ENCODE measurements around the gene BPIFB1.

DNA sequence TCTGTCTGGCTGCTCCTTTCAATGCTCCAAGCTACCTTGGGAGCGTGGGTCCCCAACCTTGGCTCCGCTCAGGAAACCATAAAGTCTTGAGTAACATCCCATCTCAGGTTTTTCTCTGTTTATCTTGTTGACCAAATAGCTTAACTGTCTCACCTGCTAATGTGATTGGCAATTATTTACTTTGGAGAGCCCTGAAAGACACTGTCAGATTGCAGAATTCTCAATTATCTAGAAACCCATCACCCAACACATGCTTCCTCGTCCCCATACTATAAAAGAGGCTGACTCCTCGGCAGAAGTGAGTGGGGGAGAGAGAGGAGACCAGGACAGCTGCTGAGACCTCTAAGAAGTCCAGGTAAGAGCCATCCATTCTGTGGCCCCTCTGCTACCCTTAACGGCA, 47.3 kb upstream of the BPIFB1 start, which contains the start of gene BPIFA1:
- no peak for TF ChIP-seq POLR2AphosphoS5 (IDR thresholded peaks at IDR 0.05)
- TF ChIP-seq POLR2A (IDR thresholded peaks at IDR 0.05; ENCODE audit: low read depth) = no peak
- TF ChIP-seq, protein P1, sequence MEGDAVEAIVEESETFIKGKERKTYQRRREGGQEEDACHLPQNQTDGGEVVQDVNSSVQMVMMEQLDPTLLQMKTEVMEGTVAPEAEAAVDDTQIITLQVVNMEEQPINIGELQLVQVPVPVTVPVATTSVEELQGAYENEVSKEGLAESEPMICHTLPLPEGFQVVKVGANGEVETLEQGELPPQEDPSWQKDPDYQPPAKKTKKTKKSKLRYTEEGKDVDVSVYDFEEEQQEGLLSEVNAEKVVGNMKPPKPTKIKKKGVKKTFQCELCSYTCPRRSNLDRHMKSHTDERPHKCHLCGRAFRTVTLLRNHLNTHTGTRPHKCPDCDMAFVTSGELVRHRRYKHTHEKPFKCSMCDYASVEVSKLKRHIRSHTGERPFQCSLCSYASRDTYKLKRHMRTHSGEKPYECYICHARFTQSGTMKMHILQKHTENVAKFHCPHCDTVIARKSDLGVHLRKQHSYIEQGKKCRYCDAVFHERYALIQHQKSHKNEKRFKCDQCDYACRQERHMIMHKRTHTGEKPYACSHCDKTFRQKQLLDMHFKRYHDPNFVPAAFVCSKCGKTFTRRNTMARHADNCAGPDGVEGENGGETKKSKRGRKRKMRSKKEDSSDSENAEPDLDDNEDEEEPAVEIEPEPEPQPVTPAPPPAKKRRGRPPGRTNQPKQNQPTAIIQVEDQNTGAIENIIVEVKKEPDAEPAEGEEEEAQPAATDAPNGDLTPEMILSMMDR (IDR thresholded peaks at IDR 0.05) = no peak
- no peak for TF ChIP-seq EP300 (IDR thresholded peaks at IDR 0.05)

Measured in esophagus muscularis mucosa (tissue), 4 donors.